Measurements from ENCODE around the gene NOP10.
"Not testable (repeated sequence)": the region's sequence is repeated elsewhere in the genome, so short reads cannot be mapped to it uniquely, and the experiment has no call there.

Gene NOP10

GRCh38 chr15:34342737-34343575, at the start of gene NOP10, which contains the start of gene NUTM1:
TSS of gene NOP10 (minus strand) at chr15:34343136. CDS start at chr15:34343073, 63 bp downstream.
TSS of gene NUTM1 (plus strand) at chr15:34343315. CDS start at chr15:34343697, 382 bp downstream.
- DNase-seq: peak; percentile 96

GRCh38 chr15:34389594-34390086, 46.7 kb upstream of the NOP10 start:
- DNase-seq: not testable (repeated sequence)

- DNase-seq: not testable (repeated sequence)
Observed at GRCh38 chr15:34381829-34382521, 39.0 kb upstream of the NOP10 start.

- not testable (repeated sequence) for DNase-seq
Observed at GRCh38 chr15:34380491-34380890, 37.6 kb upstream of the NOP10 start.

GRCh38 chr15:34376856-34377255, 33.9 kb upstream of the NOP10 start:
- no peak for DNase-seq

GRCh38 chr15:34375541-34375940, 32.6 kb upstream of the NOP10 start:
- DNase-seq: not testable (repeated sequence)

GRCh38 chr15:34374816-34375215, 31.9 kb upstream of the NOP10 start:
- no peak for DNase-seq

- DNase-seq: no peak
Observed at GRCh38 chr15:34373951-34374350, 31.0 kb upstream of the NOP10 start.

GRCh38 chr15:34370643-34371042, 27.7 kb upstream of the NOP10 start:
- no peak for DNase-seq

GRCh38 chr15:34370129-34370528, 27.2 kb upstream of the NOP10 start:
- DNase-seq: no peak

- DNase-seq: peak; percentile 95
Observed at GRCh38 chr15:34367101-34368081, 24.5 kb upstream of the NOP10 start, which contains the start of gene LPCAT4. TSS of gene LPCAT4 (minus strand) at chr15:34367196. CDS start at chr15:34367100, 96 bp downstream.

GRCh38 chr15:34366271-34367065, 23.5 kb upstream of the NOP10 start:
- DNase-seq: peak; percentile 85

GRCh38 chr15:34365836-34366235, 22.9 kb upstream of the NOP10 start:
- DNase-seq: no peak

GRCh38 chr15:34365091-34365825, 22.3 kb upstream of the NOP10 start:
- peak; percentile 24 for DNase-seq

- DNase-seq: no peak
Observed at GRCh38 chr15:34364041-34364440, 21.1 kb upstream of the NOP10 start.

GRCh38 chr15:34362047-34362773, 19.3 kb upstream of the NOP10 start:
- DNase-seq: no peak

GRCh38 chr15:34361278-34361677, 18.3 kb upstream of the NOP10 start:
- DNase-seq: no peak

GRCh38 chr15:34360298-34360697, 17.4 kb upstream of the NOP10 start:
- no peak for DNase-seq

GRCh38 chr15:34359416-34359815, 16.5 kb upstream of the NOP10 start:
- DNase-seq: no peak

GRCh38 chr15:34358948-34359347, 16.0 kb upstream of the NOP10 start:
- DNase-seq: no peak
